Activated CD4-positive, alpha-beta memory T cell treated with anti-CD3 and anti-CD28 coated beads, Interleukin-2, amount 10 ng/mL, durations not matched to agents 7 days and 5 days (primary cell): ENCODE data around the gene KCNE3. TPM values are rescaled to one million over a fixed set of nuclear protein-coding genes. Genes with fewer than 3 reads are reported as not detected.

Experiments
- CTCF ChIA-PET: fragments of 350-600 bp; sonication (Branson Sonifier 250); formaldehyde crosslinking; loops from one replicate; lab custom pipeline; 2021; ENCODE audit warnings: antibody characterized with exemption, inconsistent platforms; lab: Charles Lee
- POLR2A ChIA-PET: fragments of 350-600 bp; sonication (Branson Sonifier 250); formaldehyde crosslinking; loops from one replicate; lab custom pipeline; 2021; ENCODE audit warnings: antibody characterized with exemption; lab: Charles Lee
- DNase-seq: peaks from one replicate; pipeline ENCODE4 v3.0.0-alpha.2; 2020
- H3K27ac Mint-ChIP-seq: one replicate; pipeline ENCODE4 v1.8.0; 2021; ENCODE audit warnings: mild to moderate bottlenecking, mixed read lengths
- H3K27me3 Mint-ChIP-seq: one replicate; pipeline ENCODE4 v1.8.0; 2021; ENCODE audit warnings: mixed read lengths
- H3K36me3 Mint-ChIP-seq: one replicate; pipeline ENCODE4 v1.8.0; 2021; ENCODE audit warnings: low read depth, mixed read lengths
- H3K4me1 Mint-ChIP-seq: one replicate; pipeline ENCODE4 v1.8.0; 2021; ENCODE audit warnings: mixed read lengths
- H3K4me3 Mint-ChIP-seq: one replicate; pipeline ENCODE4 v1.8.0; 2021; ENCODE audit warnings: mild to moderate bottlenecking, mixed read lengths
- H3K9me3 Mint-ChIP-seq: one replicate; pipeline ENCODE4 v1.8.0; 2021; ENCODE audit warnings: mixed read lengths
- total RNA-seq, 2 experiments: library from RNA; stranded (reverse); gene quantifications; one replicate each; pipeline ENCODE4 v1.2.3, GENCODE V29; 2021

KCNE3 gene
- total RNA-seq, 2 experiments from 2014 or later = not detected

DNA sequence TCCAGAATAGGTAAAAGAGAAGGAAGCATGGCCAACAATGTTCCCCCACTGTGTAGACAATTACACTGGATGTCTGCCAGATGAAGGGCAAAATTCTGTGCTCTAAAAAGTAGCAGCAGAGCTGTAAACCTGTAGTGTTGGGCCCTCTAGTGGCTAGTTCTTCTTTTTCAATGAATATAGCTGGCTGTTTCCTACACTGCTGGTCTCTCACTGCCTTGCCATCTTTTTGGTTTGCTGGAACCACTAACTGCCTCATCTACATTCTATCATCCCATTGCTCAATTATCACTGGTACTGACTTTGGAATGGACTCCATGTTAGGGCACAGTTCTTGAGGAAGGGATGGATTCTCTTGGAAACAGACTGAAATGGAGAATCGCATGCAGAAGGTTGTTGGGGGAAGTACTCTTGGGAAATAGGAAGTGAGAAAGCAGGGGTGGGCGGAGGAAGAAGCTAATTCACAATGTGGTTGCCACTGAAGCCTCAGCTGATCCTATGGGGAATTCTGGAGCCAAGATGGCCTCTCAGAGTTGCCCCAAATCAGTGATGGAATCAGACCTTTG, 17.9 kb downstream of the KCNE3 start:
- peak; percentile 25 for DNase-seq
- POLR2A ChIA-PET = interaction anchor here (0.7 to 1.5 kb wide), 5 partner anchors 44 to 194 kb away, joined by 3 to 6 read pairs (median 4); partner anchors contain the start of genes LIPT2 and POLD3
- Mint-ChIP-seq H3K36me3 (no peaks in the 10 kb centered on the region), H3K27ac (no peak overlapping the region), H3K4me1 (peaks cover 2% of the 10 kb centered on the region), H3K4me3 (no peak overlapping the region), H3K9me3 (no peaks in the 10 kb centered on the region), H3K27me3 (peaks cover 11% of the 10 kb centered on the region)
- CTCF ChIA-PET = interaction anchor here (0.5 to 8.0 kb wide), 32 partner anchors 8 to 200 kb away, joined by 3 to 116 read pairs (median 4); partner anchors contain the start of gene LIPT2

DNA sequence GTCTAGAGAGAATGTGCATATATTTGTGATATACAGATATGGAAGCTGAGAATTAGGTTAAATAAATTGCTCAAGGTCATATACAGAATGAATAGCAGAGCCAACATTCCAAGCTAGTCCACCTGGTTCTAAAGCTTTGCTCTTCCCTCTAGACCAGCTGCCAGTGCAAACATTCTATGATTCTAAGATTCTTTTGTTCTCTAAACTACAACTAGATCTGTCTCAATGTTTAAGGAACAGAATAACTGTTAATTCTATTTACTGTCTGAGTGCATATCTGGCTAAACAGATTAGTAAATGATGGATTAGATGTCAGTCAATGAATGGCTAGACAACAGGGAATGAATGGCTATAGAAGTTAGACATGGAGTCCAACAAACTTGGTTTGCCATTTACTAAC, 19.6 kb downstream of the KCNE3 start:
- H3K4me3 Mint-ChIP-seq = no peak overlapping the region
- POLR2A ChIA-PET = no interaction called here

DNA sequence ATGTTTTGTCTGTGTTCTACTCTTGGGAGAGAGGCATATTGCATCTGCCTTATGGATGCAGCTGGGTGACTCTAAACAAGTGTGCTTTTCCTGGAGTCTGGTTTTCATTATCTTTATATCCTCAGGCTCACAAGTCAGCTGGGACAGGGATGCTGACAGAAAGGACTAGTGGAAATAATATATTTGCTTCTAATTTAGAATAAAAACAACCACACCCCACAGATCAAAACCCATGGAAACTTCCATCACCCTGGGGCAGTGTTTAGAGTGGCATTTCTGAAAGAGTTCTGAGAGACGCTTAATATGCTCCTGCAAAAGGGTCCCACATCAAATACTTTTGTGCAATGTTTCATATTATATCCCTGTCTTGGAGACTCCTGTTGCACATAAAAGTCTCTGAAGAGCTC, 20.8 kb downstream of the KCNE3 start:
- peaks cover 2% of the 10 kb centered on the region for H3K4me1 Mint-ChIP-seq
- no peak overlapping the region for H3K4me3 Mint-ChIP-seq
- H3K9me3 Mint-ChIP-seq = no peaks in the 10 kb centered on the region
- DNase-seq = no peak
- CTCF ChIA-PET = interaction anchor here (1.1 to 8.0 kb wide), 3 partner anchors 56 to 191 kb away, joined by 4 to 116 read pairs (median 4); no protein-coding TSS in a partner anchor
- H3K36me3 Mint-ChIP-seq = no peaks in the 10 kb centered on the region
- H3K27me3 Mint-ChIP-seq = peaks cover 6% of the 10 kb centered on the region
- POLR2A ChIA-PET = interaction anchor here (1.1 kb wide), 1 partner anchor 57 kb away, joined by 3 read pairs; no protein-coding TSS in a partner anchor
- H3K27ac Mint-ChIP-seq = no peak overlapping the region

More for the DNA sequence above, 19.6 kb downstream of the KCNE3 start:
- no peak for DNase-seq
- Mint-ChIP-seq H3K27me3 (peaks cover 9% of the 10 kb centered on the region), H3K36me3 (no peaks in the 10 kb centered on the region), H3K4me1 (peaks cover 2% of the 10 kb centered on the region), H3K27ac (no peak overlapping the region), H3K9me3 (no peaks in the 10 kb centered on the region)
- CTCF ChIA-PET = interaction anchor here (8.0 kb wide), 1 partner anchor 57 kb away, joined by 116 read pairs; no protein-coding TSS in a partner anchor

DNA sequence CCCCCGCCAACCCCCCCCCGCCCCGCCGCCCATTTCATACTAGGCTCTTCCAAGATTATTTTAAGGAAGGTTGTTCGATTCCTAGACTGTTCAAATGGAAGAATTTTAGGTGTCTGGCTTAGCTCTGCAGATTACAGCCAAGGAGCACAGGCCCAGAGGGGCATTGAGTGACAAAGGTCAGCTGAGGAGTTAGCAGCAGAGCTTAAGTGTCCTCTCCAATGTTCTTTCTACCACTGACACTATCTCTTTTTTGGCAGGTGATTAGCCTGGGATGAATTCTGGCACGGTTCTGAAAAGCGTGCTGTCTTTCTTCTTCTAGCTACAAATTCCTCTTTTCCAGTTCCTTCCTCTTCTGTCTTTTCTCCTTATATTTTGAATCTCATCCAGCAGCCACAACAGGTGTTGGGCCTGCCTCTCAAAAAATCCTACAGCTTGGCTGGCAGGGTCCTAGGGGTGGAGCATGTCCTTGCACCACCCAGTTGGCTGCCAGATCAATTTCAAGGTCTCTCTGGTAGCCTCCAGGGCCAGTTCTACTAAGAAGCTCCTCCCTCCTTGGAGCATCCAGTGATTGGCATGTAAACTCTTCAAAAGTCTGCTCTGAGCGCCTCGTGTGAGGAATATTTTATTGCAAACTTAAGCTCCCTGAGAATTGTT, 23.0 kb downstream of the KCNE3 start:
- no peak overlapping the region for H3K27ac Mint-ChIP-seq
- no peak for DNase-seq
- ChIA-PET POLR2A (interaction anchor here (0.6 kb wide), 1 partner anchor 181 kb away, joined by 4 read pairs; no protein-coding TSS in a partner anchor), CTCF (interaction anchor here (0.6 to 8.0 kb wide), 3 partner anchors 9 to 53 kb away, joined by 4 to 116 read pairs (median 10); no protein-coding TSS in a partner anchor)
- H3K4me1 Mint-ChIP-seq = no peaks in the 10 kb centered on the region
- H3K9me3 Mint-ChIP-seq = peaks cover 5% of the 10 kb centered on the region
- no peak overlapping the region for H3K4me3 Mint-ChIP-seq
- peaks cover 3% of the 10 kb centered on the region for H3K27me3 Mint-ChIP-seq
- no peaks in the 10 kb centered on the region for H3K36me3 Mint-ChIP-seq

DNA sequence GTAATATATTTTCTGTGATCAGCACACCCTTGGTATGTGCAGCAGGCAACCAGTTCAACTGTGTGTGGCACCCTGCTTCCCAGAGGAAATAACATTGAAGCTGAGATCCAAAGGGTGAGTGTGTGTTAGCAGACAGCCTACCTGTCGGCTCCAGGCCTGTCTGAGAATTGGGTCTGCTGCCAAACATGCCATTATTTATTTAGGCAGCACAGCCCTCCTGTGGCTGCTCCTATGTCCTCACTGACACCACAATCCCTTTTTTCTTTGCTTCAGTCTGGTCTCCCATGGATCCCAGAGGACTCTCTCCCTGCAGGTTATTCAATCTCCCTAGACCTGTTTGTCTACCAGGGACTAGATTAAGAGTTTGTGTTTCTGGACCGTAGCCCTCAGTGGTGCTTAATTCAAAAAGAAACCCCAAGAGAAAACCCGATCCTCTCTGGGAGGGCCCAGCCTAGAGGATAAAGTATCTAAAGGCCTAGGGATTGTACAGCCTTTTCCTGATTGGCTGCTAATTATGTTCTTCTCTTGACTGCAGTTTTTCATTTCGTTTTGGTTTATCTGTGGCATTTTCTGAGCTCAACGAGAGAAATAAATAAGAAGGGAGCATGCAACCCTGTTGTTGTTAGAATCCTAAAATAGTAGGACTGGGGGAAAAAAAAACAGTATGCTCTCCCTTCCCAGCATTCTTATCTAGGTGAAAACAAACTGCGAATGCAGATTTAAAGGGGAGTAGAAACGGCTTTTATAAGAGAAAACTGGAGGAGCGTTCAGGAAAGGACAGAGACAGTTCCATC, 24.1 kb downstream of the KCNE3 start:
- Mint-ChIP-seq H3K27ac (no peak overlapping the region), H3K9me3 (peaks cover 5% of the 10 kb centered on the region), H3K27me3 (peaks cover 1% of the 10 kb centered on the region), H3K4me3 (no peak overlapping the region), H3K36me3 (no peaks in the 10 kb centered on the region), H3K4me1 (no peaks in the 10 kb centered on the region)
- POLR2A ChIA-PET = no interaction called here
- no peak for DNase-seq
- CTCF ChIA-PET = interaction anchor here (0.9 to 8.0 kb wide), 3 partner anchors 9 to 52 kb away, joined by 3 to 116 read pairs (median 10); no protein-coding TSS in a partner anchor

DNA sequence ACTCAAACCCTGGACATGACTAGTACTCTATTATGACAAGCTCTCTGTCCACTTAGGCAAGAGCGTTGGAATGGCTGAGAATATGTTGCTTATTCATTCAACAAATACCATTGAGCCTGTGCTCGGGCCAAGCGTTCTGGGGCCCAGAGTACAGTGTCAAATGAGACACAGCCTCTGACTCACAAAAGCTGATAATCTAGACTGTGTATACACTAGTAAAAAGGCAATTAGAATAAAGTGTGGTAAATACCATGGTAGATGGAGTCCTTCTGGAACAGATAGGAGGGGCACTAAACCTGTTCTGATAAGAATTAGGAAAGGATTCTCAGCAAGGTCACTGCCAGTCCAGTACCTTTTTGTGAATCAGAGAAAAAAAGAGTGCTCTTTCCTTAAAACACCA, 24.7 kb downstream of the KCNE3 start:
- Mint-ChIP-seq H3K9me3 (peaks cover 5% of the 10 kb centered on the region), H3K4me1 (no peaks in the 10 kb centered on the region), H3K27me3 (peaks cover 1% of the 10 kb centered on the region), H3K4me3 (no peak overlapping the region), H3K36me3 (no peaks in the 10 kb centered on the region), H3K27ac (no peak overlapping the region)
- ChIA-PET POLR2A (no interaction called here), CTCF (interaction anchor here (0.9 kb wide), 1 partner anchor 10 kb away, joined by 3 read pairs; no protein-coding TSS in a partner anchor)
- DNase-seq = no peak

DNA sequence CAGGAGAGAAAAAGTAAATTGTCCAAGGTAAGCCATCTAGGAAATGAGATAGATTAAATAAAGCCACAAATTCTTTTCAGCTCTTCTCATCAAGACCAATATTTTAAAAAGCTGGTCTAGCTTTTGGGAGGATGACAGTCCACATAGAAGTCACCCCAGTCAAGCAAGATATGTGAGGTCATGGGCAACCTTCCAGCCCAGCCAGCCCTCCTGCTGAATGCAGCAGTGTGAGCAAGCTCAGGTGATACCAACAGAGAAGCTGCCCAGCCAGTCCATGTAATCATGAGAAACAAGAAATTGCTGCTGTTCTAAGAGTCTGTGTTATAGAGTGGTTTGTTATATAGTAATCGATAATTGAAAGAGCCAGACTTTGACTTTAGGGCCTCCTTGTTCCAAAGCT, 28.7 kb downstream of the KCNE3 start:
- CTCF ChIA-PET = no interaction called here
- H3K36me3 Mint-ChIP-seq = no peaks in the 10 kb centered on the region
- no peak overlapping the region for H3K27ac Mint-ChIP-seq
- peaks cover 2% of the 10 kb centered on the region for H3K27me3 Mint-ChIP-seq
- H3K4me1 Mint-ChIP-seq = no peaks in the 10 kb centered on the region
- no peak for DNase-seq
- peaks cover 5% of the 10 kb centered on the region for H3K9me3 Mint-ChIP-seq
- POLR2A ChIA-PET = no interaction called here
- no peak overlapping the region for H3K4me3 Mint-ChIP-seq

DNA sequence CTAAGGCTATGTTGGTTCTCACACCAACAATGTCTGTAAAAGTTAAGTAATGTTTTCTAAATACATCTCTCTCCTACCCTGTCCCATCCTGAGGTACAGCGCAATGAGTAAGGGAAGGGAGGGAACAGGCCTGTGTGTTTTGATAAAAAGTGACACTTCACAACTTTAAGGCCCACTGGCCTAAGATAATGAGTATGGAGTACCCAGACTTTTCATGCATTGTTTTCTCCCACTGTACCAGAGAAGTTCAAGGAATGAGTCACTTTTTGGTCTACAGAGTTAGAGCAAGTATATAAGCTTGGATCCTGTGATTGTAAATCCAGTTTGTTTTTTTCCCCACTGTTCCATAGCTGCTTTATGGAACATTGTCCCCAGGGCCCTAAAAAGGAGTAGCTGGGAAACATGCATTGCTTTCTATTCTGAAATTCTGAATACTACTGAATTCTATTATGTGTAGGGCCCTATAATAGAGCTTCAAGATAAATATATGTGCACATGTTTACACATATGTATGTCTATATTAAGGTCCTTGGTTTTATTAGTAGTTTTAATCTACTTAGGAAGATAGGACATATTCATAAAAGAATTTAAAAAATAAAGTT, 29.8 kb downstream of the KCNE3 start:
- H3K9me3 Mint-ChIP-seq = peaks cover 5% of the 10 kb centered on the region
- no peak for DNase-seq
- no peak overlapping the region for H3K27ac Mint-ChIP-seq
- H3K4me3 Mint-ChIP-seq = no peak overlapping the region
- POLR2A ChIA-PET = no interaction called here
- H3K36me3 Mint-ChIP-seq = no peaks in the 10 kb centered on the region
- no peaks in the 10 kb centered on the region for H3K4me1 Mint-ChIP-seq
- H3K27me3 Mint-ChIP-seq = peaks cover 2% of the 10 kb centered on the region
- CTCF ChIA-PET = interaction anchor here (0.9 to 1.8 kb wide), 2 partner anchors 16 to 48 kb away, joined by 5 to 10 read pairs; no protein-coding TSS in a partner anchor

DNA sequence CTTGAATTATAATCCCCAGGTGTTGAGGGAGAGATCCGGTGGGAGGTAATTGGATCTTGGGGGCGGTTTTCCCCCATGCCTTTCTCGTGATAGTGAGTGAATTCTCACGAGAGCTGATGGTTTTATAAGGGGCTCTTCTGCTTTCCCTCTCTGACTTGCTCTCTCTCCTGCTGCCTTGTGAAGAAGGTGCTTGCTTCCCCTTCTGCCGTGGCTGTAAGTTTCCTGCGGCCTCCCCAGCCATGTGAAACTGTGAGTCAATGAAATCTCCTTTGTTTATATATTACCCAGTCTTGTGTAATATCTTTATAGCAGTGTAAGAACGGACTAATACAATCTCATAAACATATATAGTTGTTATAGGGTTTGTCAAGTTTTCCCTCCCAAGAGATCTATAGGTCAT, 32.8 kb downstream of the KCNE3 start:
- POLR2A ChIA-PET = no interaction called here

DNA sequence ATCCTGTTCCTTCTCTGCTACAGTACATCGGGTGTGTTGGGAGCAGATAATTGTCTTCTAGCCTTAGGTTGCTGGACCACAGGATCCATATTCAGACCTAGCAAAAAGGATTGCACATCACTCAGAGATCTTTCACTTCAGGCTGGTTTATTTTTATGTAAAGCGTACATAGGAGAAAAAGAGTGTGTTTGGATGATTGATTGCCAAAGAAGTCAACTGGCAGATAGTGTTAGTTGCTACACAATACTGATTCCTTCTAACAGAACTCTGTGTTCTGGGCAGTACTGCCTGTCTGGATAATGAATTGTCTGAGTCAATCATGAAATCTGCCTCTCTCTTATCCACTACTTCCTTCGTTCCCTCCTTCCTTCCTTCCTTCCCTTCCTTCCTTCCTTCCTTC, 38.1 kb downstream of the KCNE3 start:
- Mint-ChIP-seq H3K27me3 (peaks cover 4% of the 10 kb centered on the region), H3K4me3 (no peak overlapping the region), H3K36me3 (no peaks in the 10 kb centered on the region), H3K27ac (no peak overlapping the region), H3K4me1 (no peaks in the 10 kb centered on the region), H3K9me3 (peaks cover 2% of the 10 kb centered on the region)
- POLR2A ChIA-PET = no interaction called here
- DNase-seq = no peak
- CTCF ChIA-PET = interaction anchor here (1.0 to 1.7 kb wide), 2 partner anchors 20 to 40 kb away, joined by 3 to 6 read pairs; no protein-coding TSS in a partner anchor

More for the DNA sequence above, 32.8 kb downstream of the KCNE3 start:
- Mint-ChIP-seq H3K4me3 (no peak overlapping the region), H3K9me3 (no peaks in the 10 kb centered on the region), H3K36me3 (no peaks in the 10 kb centered on the region), H3K27me3 (peaks cover 2% of the 10 kb centered on the region), H3K27ac (no peak overlapping the region), H3K4me1 (no peaks in the 10 kb centered on the region)
- CTCF ChIA-PET = no interaction called here
- DNase-seq = no peak

DNA sequence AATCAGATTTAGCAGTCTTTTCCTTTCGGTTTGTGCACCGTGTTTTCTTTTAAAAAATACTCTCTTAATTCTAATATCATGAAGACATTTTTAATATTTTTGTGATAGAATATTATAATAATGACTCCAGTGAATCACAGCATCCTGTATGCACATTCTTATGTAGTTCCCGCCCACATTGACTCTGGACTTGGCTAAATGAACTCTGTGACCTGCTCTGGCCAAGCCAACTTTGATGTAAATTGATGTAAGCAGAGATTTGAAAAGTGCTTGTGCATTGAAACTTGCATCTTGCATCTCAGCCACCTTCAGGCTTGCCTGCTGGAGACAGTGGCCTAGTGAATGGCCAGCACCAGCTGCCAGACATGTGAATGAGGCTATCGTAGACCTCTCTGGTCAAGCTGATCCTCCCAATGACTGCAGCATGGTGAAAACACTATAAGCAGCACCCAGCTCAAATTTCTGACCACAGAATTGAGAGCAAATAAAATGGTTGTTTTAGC, 39.9 kb downstream of the KCNE3 start:
- H3K4me3 Mint-ChIP-seq = no peak overlapping the region
- no peaks in the 10 kb centered on the region for H3K36me3 Mint-ChIP-seq
- DNase-seq = no peak
- ChIA-PET POLR2A (interaction anchor here (0.6 kb wide), 1 partner anchor 878 kb away, joined by 3 read pairs; no protein-coding TSS in a partner anchor), CTCF (interaction anchor here (1.4 to 1.7 kb wide), 2 partner anchors 22 to 172 kb away, joined by 5 to 6 read pairs; no protein-coding TSS in a partner anchor)
- H3K9me3 Mint-ChIP-seq = peaks cover 2% of the 10 kb centered on the region
- no peaks in the 10 kb centered on the region for H3K4me1 Mint-ChIP-seq
- no peak overlapping the region for H3K27ac Mint-ChIP-seq
- peaks cover 4% of the 10 kb centered on the region for H3K27me3 Mint-ChIP-seq

DNA sequence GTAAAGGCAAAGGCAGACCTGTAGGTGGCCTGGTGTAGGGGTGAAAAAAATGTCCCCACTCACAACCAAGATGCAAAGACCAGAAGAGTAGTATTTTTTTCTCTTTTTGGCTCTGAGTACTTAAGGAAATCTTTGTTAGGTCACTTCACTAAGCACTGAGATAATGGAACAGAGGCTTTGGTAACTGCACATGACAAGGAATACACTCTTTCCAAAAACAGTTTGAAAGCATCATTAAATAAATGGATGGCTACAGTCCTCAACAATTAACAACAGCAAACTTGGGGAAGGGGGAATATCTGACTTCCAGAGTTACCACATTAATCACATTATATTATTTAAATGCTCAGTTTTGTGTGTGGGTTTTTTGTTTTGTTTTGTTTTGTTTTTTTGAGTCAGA, 42.2 kb downstream of the KCNE3 start:
- no peak for DNase-seq
- Mint-ChIP-seq H3K4me3 (no peak overlapping the region), H3K4me1 (no peaks in the 10 kb centered on the region), H3K36me3 (no peaks in the 10 kb centered on the region), H3K27ac (no peak overlapping the region), H3K27me3 (peaks cover 6% of the 10 kb centered on the region), H3K9me3 (peaks cover 2% of the 10 kb centered on the region)
- POLR2A ChIA-PET = no interaction called here
- CTCF ChIA-PET = no interaction called here
